Measurements from ENCODE around the gene HBA2.
"Not testable (repeated sequence)": the region's sequence is repeated elsewhere in the genome, so short reads cannot be mapped to it uniquely, and the experiment has no call there.

The HBA2 gene

GRCh38 chr16:170788-171187 is 1.9 kb upstream of the HBA2 start:
- no peaks in the 10 kb centered on the region for H3F3A ChIP-seq (ENCODE audit: low read depth)
- H3K79me2 ChIP-seq (ENCODE audit: insufficient read depth, low read length), result no peaks in the 10 kb centered on the region
- no peaks in the 10 kb centered on the region for H3K9me2 ChIP-seq (replicated peaks; ENCODE audit: low read depth, low read length)
- no peak overlapping the region for H2AFZ ChIP-seq (ENCODE audit: low read length)
- H4K20me1 ChIP-seq (ENCODE audit: insufficient read depth, low read length, poor library complexity, severe bottlenecking), result no peaks in the 10 kb centered on the region
- H3K9me3 ChIP-seq (ENCODE audit: insufficient read depth, low read depth, low read length), result no peaks in the 10 kb centered on the region
- peaks cover 8% of the 10 kb centered on the region for H3K4me1 ChIP-seq (ENCODE audit: insufficient read depth, low read length, poor library complexity, severe bottlenecking)
- H3K4me3 ChIP-seq (ENCODE audit: low read length, poor library complexity, severe bottlenecking), result no peak overlapping the region
- TF ChIP-seq CTCF (conservative IDR thresholded peaks at IDR 0.05; ENCODE audit: low read length) (no peak), EZH2phosphoT487 (IDR thresholded peaks at IDR 0.05; ENCODE audit: borderline replicate concordance) (no peak)
- no peaks in the 10 kb centered on the region for H3K36me3 ChIP-seq (ENCODE audit: insufficient read depth, low read length)
- H3K9ac ChIP-seq (ENCODE audit: low read depth, low read length, poor library complexity, severe bottlenecking), result no peak overlapping the region
- no peak overlapping the region for H3K4me2 ChIP-seq (ENCODE audit: low read depth, low read length, poor library complexity, severe bottlenecking)
- H3K27me3 ChIP-seq (ENCODE audit: insufficient read depth, low read length, poor library complexity, severe bottlenecking), result no peaks in the 10 kb centered on the region

DNA sequence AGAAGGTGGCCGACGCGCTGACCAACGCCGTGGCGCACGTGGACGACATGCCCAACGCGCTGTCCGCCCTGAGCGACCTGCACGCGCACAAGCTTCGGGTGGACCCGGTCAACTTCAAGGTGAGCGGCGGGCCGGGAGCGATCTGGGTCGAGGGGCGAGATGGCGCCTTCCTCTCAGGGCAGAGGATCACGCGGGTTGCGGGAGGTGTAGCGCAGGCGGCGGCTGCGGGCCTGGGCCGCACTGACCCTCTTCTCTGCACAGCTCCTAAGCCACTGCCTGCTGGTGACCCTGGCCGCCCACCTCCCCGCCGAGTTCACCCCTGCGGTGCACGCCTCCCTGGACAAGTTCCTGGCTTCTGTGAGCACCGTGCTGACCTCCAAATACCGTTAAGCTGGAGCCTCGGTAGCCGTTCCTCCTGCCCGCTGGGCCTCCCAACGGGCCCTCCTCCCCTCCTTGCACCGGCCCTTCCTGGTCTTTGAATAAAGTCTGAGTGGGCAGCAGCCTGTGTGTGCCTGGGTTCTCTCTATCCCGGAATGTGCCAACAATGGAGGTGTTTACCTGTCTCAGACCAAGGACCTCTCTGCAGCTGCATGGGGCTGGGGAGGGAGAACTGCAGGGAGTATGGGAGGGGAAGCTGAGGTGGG is 657 bp downstream of the HBA2 start:
- H3K9me3 ChIP-seq (ENCODE audit: insufficient read depth, low read depth, low read length); H3K4me3 ChIP-seq (ENCODE audit: low read length, poor library complexity, severe bottlenecking); H3K9ac ChIP-seq (ENCODE audit: low read depth, low read length, poor library complexity, severe bottlenecking); H3K4me2 ChIP-seq (ENCODE audit: low read depth, low read length, poor library complexity, severe bottlenecking); H3K79me2 ChIP-seq (ENCODE audit: insufficient read depth, low read length); H2AFZ ChIP-seq (ENCODE audit: low read length); H3K4me1 ChIP-seq (ENCODE audit: insufficient read depth, low read length, poor library complexity, severe bottlenecking); H4K20me1 ChIP-seq (ENCODE audit: insufficient read depth, low read length, poor library complexity, severe bottlenecking); H3F3A ChIP-seq (ENCODE audit: low read depth); H3K27me3 ChIP-seq (ENCODE audit: insufficient read depth, low read length, poor library complexity, severe bottlenecking); H3K36me3 ChIP-seq (ENCODE audit: insufficient read depth, low read length); H3K9me2 ChIP-seq (replicated peaks; ENCODE audit: low read depth, low read length): not testable (repeated sequence)

DNA sequence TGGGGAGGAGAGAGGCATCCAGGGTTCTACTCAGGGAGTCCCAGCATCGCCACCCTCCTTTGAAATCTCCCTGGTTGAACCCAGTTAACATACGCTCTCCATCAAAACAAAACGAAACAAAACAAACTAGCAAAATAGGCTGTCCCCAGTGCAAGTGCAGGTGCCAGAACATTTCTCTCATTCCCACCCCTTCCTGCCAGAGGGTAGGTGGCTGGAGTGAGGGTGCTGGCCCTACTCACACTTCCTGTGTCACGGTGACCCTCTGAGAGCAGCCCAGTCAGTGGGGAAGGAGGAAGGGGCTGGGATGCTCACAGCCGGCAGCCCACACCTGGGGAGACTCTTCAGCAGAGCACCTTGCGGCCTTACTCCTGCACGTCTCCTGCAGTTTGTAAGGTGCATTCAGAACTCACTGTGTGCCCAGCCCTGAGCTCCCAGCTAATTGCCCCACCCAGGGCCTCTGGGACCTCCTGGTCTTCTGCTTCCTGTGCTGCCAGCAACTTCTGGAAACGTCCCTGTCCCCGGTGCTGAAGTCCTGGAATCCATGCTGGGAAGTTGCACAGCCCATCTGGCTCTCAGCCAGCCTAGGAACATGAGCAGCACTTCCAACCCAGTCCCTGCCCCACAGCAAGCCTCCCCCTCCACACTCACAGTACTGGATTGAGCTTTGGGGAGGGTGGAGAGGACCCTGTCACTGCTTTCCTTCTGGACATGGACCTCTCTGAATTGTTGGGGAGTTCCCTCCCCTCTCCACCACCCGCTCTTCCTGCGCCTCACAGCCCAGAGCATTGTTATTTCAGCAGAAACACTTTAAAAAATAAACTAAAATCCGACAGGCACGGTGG is 1.5 kb downstream of the HBA2 start:
- not testable (repeated sequence) for H4K20me1 ChIP-seq (ENCODE audit: insufficient read depth, low read length, poor library complexity, severe bottlenecking); H2AFZ ChIP-seq (ENCODE audit: low read length); H3K4me1 ChIP-seq (ENCODE audit: insufficient read depth, low read length, poor library complexity, severe bottlenecking); H3F3A ChIP-seq (ENCODE audit: low read depth); H3K4me2 ChIP-seq (ENCODE audit: low read depth, low read length, poor library complexity, severe bottlenecking); H3K27me3 ChIP-seq (ENCODE audit: insufficient read depth, low read length, poor library complexity, severe bottlenecking); H3K9me2 ChIP-seq (replicated peaks; ENCODE audit: low read depth, low read length); H3K9me3 ChIP-seq (ENCODE audit: insufficient read depth, low read depth, low read length); H3K36me3 ChIP-seq (ENCODE audit: insufficient read depth, low read length); H3K79me2 ChIP-seq (ENCODE audit: insufficient read depth, low read length); H3K9ac ChIP-seq (ENCODE audit: low read depth, low read length, poor library complexity, severe bottlenecking); H3K4me3 ChIP-seq (ENCODE audit: low read length, poor library complexity, severe bottlenecking)

GRCh38 chr16:175011-175949 is 2.6 kb downstream of the HBA2 start:
- H3K9me3 ChIP-seq (ENCODE audit: insufficient read depth, low read depth, low read length), result no peaks in the 10 kb centered on the region
- H3F3A ChIP-seq (ENCODE audit: low read depth), result no peaks in the 10 kb centered on the region
- no peaks in the 10 kb centered on the region for H3K79me2 ChIP-seq (ENCODE audit: insufficient read depth, low read length)
- H3K27me3 ChIP-seq (ENCODE audit: insufficient read depth, low read length, poor library complexity, severe bottlenecking), result no peaks in the 10 kb centered on the region
- peaks cover 4% of the 10 kb centered on the region for H3K4me1 ChIP-seq (ENCODE audit: insufficient read depth, low read length, poor library complexity, severe bottlenecking)
- H3K36me3 ChIP-seq (ENCODE audit: insufficient read depth, low read length), result no peaks in the 10 kb centered on the region
- no peak overlapping the region for H3K4me3 ChIP-seq (ENCODE audit: low read length, poor library complexity, severe bottlenecking)
- no peaks in the 10 kb centered on the region for H3K9me2 ChIP-seq (replicated peaks; ENCODE audit: low read depth, low read length)
- H3K9ac ChIP-seq (ENCODE audit: low read depth, low read length, poor library complexity, severe bottlenecking), result no peak overlapping the region
- no peaks in the 10 kb centered on the region for H4K20me1 ChIP-seq (ENCODE audit: insufficient read depth, low read length, poor library complexity, severe bottlenecking)
- no peak overlapping the region for H3K4me2 ChIP-seq (ENCODE audit: low read depth, low read length, poor library complexity, severe bottlenecking)
- no peak overlapping the region for H2AFZ ChIP-seq (ENCODE audit: low read length)
- TF ChIP-seq EZH2phosphoT487 (IDR thresholded peaks at IDR 0.05; ENCODE audit: borderline replicate concordance) (no peak), CTCF (conservative IDR thresholded peaks at IDR 0.05; ENCODE audit: low read length) (no peak)

GRCh38 chr16:176006-176405 is 3.3 kb downstream of the HBA2 start:
- not testable (repeated sequence) for H3K79me2 ChIP-seq (ENCODE audit: insufficient read depth, low read length); H4K20me1 ChIP-seq (ENCODE audit: insufficient read depth, low read length, poor library complexity, severe bottlenecking); H3K4me1 ChIP-seq (ENCODE audit: insufficient read depth, low read length, poor library complexity, severe bottlenecking); H3F3A ChIP-seq (ENCODE audit: low read depth); H3K4me3 ChIP-seq (ENCODE audit: low read length, poor library complexity, severe bottlenecking); H2AFZ ChIP-seq (ENCODE audit: low read length); H3K4me2 ChIP-seq (ENCODE audit: low read depth, low read length, poor library complexity, severe bottlenecking); H3K9me3 ChIP-seq (ENCODE audit: insufficient read depth, low read depth, low read length); H3K9me2 ChIP-seq (replicated peaks; ENCODE audit: low read depth, low read length); H3K36me3 ChIP-seq (ENCODE audit: insufficient read depth, low read length); H3K27me3 ChIP-seq (ENCODE audit: insufficient read depth, low read length, poor library complexity, severe bottlenecking); H3K9ac ChIP-seq (ENCODE audit: low read depth, low read length, poor library complexity, severe bottlenecking)
